ENCODE results near the gene SYPL2.

Gene SYPL2

GRCh38 chr1:109527846-109528695 is 61.7 kb downstream of the SYPL2 start:
- DNase-seq, result no peak

DNA sequence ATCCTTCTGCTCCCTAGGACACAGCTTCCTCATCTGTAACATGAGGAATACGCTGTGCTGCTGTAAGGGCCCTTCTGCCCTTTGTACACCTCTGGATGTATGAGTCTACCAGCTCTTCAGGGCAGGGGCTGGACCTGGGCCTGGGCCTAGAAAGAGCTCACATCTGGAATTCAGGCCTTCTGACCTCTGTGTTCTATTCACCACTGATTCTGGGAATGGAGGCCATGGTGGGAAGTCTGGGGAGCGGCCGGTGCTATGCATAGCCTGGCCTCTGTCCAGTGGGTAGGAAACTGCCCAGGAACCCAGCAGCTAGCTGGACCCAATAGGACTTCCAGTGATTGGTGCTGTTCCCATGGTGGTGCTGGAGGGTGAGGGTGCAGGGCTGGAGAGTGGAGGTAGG is 62.4 kb downstream of the SYPL2 start:
- DNase-seq, result no peak
- TF ChIP-seq GATA1 (IDR thresholded peaks at IDR 0.05; ENCODE audit: low read depth, low read length) (no peak), POLR2A (IDR thresholded peaks at IDR 0.05; ENCODE audit: low read length) (no peak)

More at GRCh38 chr1:109527846-109528695, 61.7 kb downstream of the SYPL2 start:
- no peak for TF ChIP-seq GATA1 (IDR thresholded peaks at IDR 0.05; ENCODE audit: low read depth, low read length)
- TF ChIP-seq POLR2A (IDR thresholded peaks at IDR 0.05; ENCODE audit: low read length), result no peak

- DNase-seq, result no peak
- TF ChIP-seq POLR2A (IDR thresholded peaks at IDR 0.05; ENCODE audit: low read length) (no peak), GATA1 (IDR thresholded peaks at IDR 0.05; ENCODE audit: low read depth, low read length) (no peak)
Observed at GRCh38 chr1:109529881-109530456, 63.6 kb downstream of the SYPL2 start.

DNA sequence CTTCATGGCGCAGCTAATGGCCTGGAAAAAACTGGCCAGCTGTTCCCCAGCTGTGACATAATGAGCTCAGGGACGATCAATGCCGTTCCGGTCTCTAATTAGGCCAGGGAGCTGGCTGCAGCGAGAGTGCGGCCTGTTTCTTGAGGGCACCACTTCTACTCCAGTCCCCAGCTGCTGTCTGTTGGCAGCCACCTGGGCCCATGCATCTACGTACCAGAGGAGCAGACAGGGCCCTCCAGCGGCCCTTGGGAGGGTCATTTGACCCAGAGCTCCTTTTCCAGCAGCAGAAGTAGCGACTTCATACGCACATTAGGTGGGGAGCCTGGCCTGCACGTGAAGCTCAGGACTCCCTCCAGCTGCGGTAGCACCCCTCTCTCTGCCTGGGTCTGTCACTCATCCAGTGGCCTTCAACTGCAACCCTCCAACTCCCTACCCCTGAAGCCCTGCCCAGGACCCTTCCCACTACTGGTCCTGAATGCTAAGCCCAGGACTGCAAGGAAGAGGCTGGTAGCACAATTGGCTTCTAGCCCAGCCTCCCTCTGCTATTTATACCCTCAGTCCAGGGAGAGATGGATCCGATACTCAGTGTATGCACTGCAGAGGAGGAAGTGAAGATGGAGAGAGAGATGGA is 64.2 kb downstream of the SYPL2 start:
- no peak for DNase-seq
- TF ChIP-seq POLR2A (IDR thresholded peaks at IDR 0.05; ENCODE audit: low read length) (no peak), GATA1 (IDR thresholded peaks at IDR 0.05; ENCODE audit: low read depth, low read length) (no peak)

DNA sequence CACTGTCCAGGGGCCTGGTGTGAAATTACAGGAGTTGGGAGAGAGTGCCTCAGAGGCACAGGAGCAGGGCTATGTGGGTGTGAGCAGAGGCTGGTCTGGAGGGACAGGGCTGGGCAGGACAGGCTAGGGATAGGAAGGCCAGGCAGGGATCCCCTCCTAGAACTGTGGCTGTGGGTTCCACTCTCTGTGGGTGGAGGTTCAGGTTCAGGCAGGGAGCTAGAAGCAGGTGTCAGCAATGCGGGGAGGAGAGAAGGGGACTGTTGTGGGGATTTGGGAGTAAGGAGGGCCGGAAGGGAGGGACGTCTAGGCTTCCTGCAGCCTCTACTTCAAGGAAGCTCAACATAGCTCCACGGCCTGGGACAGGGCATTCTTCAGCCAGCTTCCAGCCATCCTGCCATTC is 65.0 kb downstream of the SYPL2 start:
- TF ChIP-seq POLR2A (IDR thresholded peaks at IDR 0.05; ENCODE audit: low read length), result no peak
- no peak for TF ChIP-seq GATA1 (IDR thresholded peaks at IDR 0.05; ENCODE audit: low read depth, low read length)
- DNase-seq, result no peak
